Neural cell (in vitro differentiated cells): ENCODE results near the gene ABCC11. TPM values are rescaled to one million over a fixed set of nuclear protein-coding genes. Genes with fewer than 3 reads are reported as not detected.
"Not testable (repeated sequence)": the region's sequence is repeated elsewhere in the genome, so short reads cannot be mapped to it uniquely, and the experiment has no call there.

Source experiments
- H2AFZ ChIP-seq: fragments of 200-600, 300-800 bp; sonication (generic), shearing (Covaris generic); 2 replicates; pipeline ENCODE4 v1.6.0; 2014; ENCODE audit warnings: low read depth, mild to moderate bottlenecking, antibody characterized with exemption, low read length, moderate library complexity
- H3F3A ChIP-seq: fragments of 200-600 bp; shearing (Covaris generic); 2 replicates; pipeline ENCODE4 v1.6.1; 2016; ENCODE audit warnings: mild to moderate bottlenecking, moderate library complexity, mixed read lengths, antibody characterized with exemption, low read length; ENCODE audit not compliant: insufficient read depth, poor library complexity, severe bottlenecking
- H3K27ac ChIP-seq: fragments of 200-600, 300-800 bp; sonication (generic), shearing (Covaris generic); 2 replicates; pipeline ENCODE4 v1.5.1; 2014; ENCODE audit warnings: mild to moderate bottlenecking, low read length, moderate library complexity
- H3K27me3 ChIP-seq: fragments of 300-800, 200-600 bp; sonication (generic), shearing (Covaris generic); 2 replicates; pipeline ENCODE4 v1.6.0; 2014; ENCODE audit warnings: mild to moderate bottlenecking, low read depth, low read length, moderate library complexity; ENCODE audit not compliant: insufficient read depth
- H3K36me3 ChIP-seq: fragments of 300-800, 200-600 bp; sonication (generic), shearing (Covaris generic); 2 replicates; pipeline ENCODE4 v1.5.1; 2014; ENCODE audit warnings: mild to moderate bottlenecking, antibody characterized with exemption, low read length, moderate library complexity; ENCODE audit not compliant: insufficient read depth
- H3K4me2 ChIP-seq: fragments of 300-800, 200-600 bp; sonication (generic), shearing (Covaris generic); 2 replicates; pipeline ENCODE4 v1.6.0; 2014; ENCODE audit warnings: mild to moderate bottlenecking, low read length
- H3K4me3 ChIP-seq: fragments of 300-800, 200-600 bp; sonication (generic), shearing (Covaris generic); 2 replicates; pipeline ENCODE4 v1.5.1; 2014; ENCODE audit warnings: mild to moderate bottlenecking, low read length, moderate library complexity
- H3K79me2 ChIP-seq: fragments of 200-600 bp; shearing (Covaris generic); replicated peaks from 2 replicates; pipeline ENCODE4 v1.6.0; 2014; ENCODE audit warnings: mild to moderate bottlenecking, low read length, moderate library complexity; ENCODE audit not compliant: insufficient read depth
- H3K9ac ChIP-seq: fragments of 300-800, 200-600 bp; sonication (generic), shearing (Covaris generic); 2 replicates; pipeline ENCODE4 v1.6.1; 2016; ENCODE audit warnings: mild to moderate bottlenecking, low read length, mixed read lengths
- H3K9me2 ChIP-seq: fragments of 200-600 bp; shearing (Covaris generic); 2 replicates; pipeline ENCODE4 v1.6.1; 2016; ENCODE audit warnings: mild to moderate bottlenecking, low read length, mixed read lengths; ENCODE audit not compliant: insufficient read depth
- H3K9me3 ChIP-seq: fragments of 200-600, 300-800 bp; sonication (generic), shearing (Covaris generic); 2 replicates; pipeline ENCODE4 v1.6.1; 2016; ENCODE audit warnings: mild to moderate bottlenecking, mixed run types, low read length, moderate library complexity, mixed read lengths
- H4K20me1 ChIP-seq: fragments of 200-600 bp; shearing (Covaris generic); 2 replicates; pipeline ENCODE4 v1.6.1; 2016; ENCODE audit warnings: mild to moderate bottlenecking, mixed run types; ENCODE audit not compliant: insufficient read depth
- EP300 ChIP-seq: fragments of 450-650 bp; conservative IDR thresholded peaks from 2 replicates; pipeline ENCODE4 v1.6.1; 2014; ENCODE audit warnings: antibody characterized with exemption, mild to moderate bottlenecking, moderate library complexity; ENCODE audit not compliant: poor library complexity, severe bottlenecking
- EZH2 ChIP-seq: fragments of 200-600, 300-800 bp; shearing (Covaris generic), sonication (generic); IDR thresholded peaks from 2 replicates; pipeline ENCODE4 v1.6.1; 2014; ENCODE audit warnings: antibody characterized with exemption, low read length, borderline replicate concordance, mild to moderate bottlenecking; ENCODE audit not compliant: insufficient read depth, poor library complexity, severe bottlenecking
- MXI1 ChIP-seq: fragments of 450-650 bp; conservative IDR thresholded peaks from 2 replicates; pipeline ENCODE4 v1.6.1; 2014; ENCODE audit warnings: antibody characterized with exemption, mild to moderate bottlenecking; ENCODE audit not compliant: poor library complexity, severe bottlenecking
- POLR2AphosphoS5 ChIP-seq: IDR thresholded peaks from 2 replicates; pipeline ENCODE4 v1.6.1; 2012
- RAD21 ChIP-seq: fragments of 450-650 bp; conservative IDR thresholded peaks from 2 replicates; pipeline ENCODE4 v1.6.1; 2014; ENCODE audit warnings: antibody characterized with exemption, mild to moderate bottlenecking, moderate library complexity
- SMC3 ChIP-seq: fragments of 450-650 bp; conservative IDR thresholded peaks from 2 replicates; pipeline ENCODE4 v1.6.1; 2014; ENCODE audit warnings: antibody characterized with exemption, mild to moderate bottlenecking, moderate library complexity; ENCODE audit not compliant: poor library complexity
- TAF1 ChIP-seq: IDR thresholded peaks from 2 replicates; pipeline ENCODE4 v1.6.1; 2012; ENCODE audit warnings: low read depth
- polyA plus RNA-seq: library from polyadenylated mRNA; depleted of rRNA; stranded (reverse); fragments of >200 nt; gene quantifications from 2 replicates; pipeline ENCODE4 v1.2.3, GENCODE V29; 2014
- TF ChIP-seq, protein P1 (sequence below): fragments of 450-650 bp; IDR thresholded peaks from 2 replicates; pipeline ENCODE4 v1.5.1; 2014; ENCODE audit warnings: antibody characterized with exemption, mild to moderate bottlenecking, moderate library complexity; ENCODE audit not compliant: poor library complexity, severe bottlenecking
- TF ChIP-seq, protein P2 (sequence below): IDR thresholded peaks from 2 replicates; pipeline ENCODE4 v1.6.1; 2012; ENCODE audit warnings: borderline replicate concordance

Gene ABCC11
- polyA plus RNA-seq, 1 donor from 2014 or later = 0.14 TPM

DNA sequence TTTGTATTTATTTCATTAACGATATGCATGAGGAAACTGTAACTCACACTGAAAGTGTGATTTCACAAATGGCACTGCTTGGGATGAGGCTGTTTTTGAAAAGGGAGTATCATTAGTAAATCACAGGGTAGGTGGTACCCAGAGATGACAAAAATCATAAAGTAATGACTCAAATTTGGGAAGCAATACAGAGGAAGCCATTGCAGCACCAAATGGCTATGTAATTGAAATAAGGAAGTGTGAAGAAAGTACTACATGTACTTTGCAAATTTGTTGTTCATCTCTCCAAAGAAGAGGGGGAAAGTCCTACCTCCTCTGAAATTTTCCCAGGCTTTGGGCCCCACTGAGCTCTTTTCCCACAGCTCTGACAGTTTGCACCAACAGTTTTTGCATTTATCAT is 79.3 kb downstream of the ABCC11 start:
- no peak overlapping the region for H3K4me3 ChIP-seq
- H4K20me1 ChIP-seq = no peaks in the 10 kb centered on the region
- H3K79me2 ChIP-seq = no peaks in the 10 kb centered on the region
- no peaks in the 10 kb centered on the region for H3K9me3 ChIP-seq
- TF ChIP-seq RAD21 = no peak
- TF ChIP-seq, protein P1, sequence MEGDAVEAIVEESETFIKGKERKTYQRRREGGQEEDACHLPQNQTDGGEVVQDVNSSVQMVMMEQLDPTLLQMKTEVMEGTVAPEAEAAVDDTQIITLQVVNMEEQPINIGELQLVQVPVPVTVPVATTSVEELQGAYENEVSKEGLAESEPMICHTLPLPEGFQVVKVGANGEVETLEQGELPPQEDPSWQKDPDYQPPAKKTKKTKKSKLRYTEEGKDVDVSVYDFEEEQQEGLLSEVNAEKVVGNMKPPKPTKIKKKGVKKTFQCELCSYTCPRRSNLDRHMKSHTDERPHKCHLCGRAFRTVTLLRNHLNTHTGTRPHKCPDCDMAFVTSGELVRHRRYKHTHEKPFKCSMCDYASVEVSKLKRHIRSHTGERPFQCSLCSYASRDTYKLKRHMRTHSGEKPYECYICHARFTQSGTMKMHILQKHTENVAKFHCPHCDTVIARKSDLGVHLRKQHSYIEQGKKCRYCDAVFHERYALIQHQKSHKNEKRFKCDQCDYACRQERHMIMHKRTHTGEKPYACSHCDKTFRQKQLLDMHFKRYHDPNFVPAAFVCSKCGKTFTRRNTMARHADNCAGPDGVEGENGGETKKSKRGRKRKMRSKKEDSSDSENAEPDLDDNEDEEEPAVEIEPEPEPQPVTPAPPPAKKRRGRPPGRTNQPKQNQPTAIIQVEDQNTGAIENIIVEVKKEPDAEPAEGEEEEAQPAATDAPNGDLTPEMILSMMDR = no peak
- H2AFZ ChIP-seq = no peak overlapping the region
- H3K36me3 ChIP-seq = no peaks in the 10 kb centered on the region
- no peaks in the 10 kb centered on the region for H3K9me2 ChIP-seq
- no peak overlapping the region for H3K4me2 ChIP-seq
- H3F3A ChIP-seq = no peaks in the 10 kb centered on the region
- H3K27ac ChIP-seq = no peak overlapping the region
- no peak overlapping the region for H3K9ac ChIP-seq
- no peaks in the 10 kb centered on the region for H3K27me3 ChIP-seq

DNA sequence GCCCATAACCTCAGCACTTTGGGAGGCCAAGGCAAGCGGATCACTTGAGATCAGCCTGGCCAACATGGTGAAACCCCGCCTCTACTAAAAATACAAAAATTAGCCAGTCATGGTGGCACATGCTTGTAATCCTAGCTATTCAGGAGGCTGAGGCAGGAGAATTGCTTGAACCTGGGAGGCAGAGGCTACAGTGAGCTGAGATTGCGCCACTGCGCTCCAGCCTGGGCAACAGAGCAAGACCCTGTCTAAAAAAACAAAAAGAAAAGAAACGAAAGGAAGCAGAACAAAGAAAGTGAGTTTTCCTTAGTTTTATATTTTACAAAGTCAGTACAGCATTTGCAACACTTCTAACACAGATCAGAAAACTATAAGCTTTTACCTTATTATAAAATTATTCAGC is 80.7 kb downstream of the ABCC11 start:
- H3K9ac ChIP-seq, H3K36me3 ChIP-seq, H3K27ac ChIP-seq, H4K20me1 ChIP-seq, H3F3A ChIP-seq, H3K9me3 ChIP-seq, H3K27me3 ChIP-seq, H3K4me3 ChIP-seq, H3K4me2 ChIP-seq, H3K79me2 ChIP-seq, H3K9me2 ChIP-seq, H2AFZ ChIP-seq: not testable (repeated sequence)

DNA sequence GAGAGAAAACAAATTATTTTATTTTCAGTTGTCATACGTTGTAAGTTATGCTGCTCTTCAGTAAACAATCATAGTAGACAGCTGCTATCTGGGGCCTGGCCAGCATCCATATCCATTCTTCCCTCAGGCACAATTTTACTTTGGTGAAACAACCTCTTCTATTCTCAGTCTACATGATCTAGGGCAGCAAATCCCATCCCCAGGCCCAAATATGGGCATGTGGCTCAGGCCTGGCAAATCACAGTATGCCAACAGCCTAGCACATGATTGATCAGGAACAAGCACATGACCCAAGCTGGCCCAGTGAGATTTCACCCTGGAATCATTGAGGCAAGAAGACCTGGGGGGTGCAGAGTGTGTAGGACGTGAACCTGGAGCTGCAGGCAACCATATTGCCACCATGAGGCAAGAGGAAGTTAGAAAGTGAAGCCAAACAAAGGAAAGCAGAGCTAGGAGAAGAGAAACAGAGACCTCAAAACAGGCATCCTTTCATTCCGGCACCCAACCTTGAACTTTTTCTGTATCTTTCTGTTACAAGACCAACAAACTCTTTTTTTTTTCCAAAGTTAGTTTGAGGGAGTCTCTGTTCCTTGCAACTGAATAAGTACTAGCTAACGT is 81.3 kb downstream of the ABCC11 start:
- Histone ChIP-seq H3K27ac (no peak overlapping the region), H2AFZ (no peak overlapping the region), H3K9me2 (no peaks in the 10 kb centered on the region), H3K9ac (no peak overlapping the region), H3K4me3 (no peak overlapping the region), H4K20me1 (no peaks in the 10 kb centered on the region), H3K9me3 (no peaks in the 10 kb centered on the region), H3F3A (no peaks in the 10 kb centered on the region), H3K79me2 (no peaks in the 10 kb centered on the region), H3K4me2 (no peak overlapping the region), H3K27me3 (no peaks in the 10 kb centered on the region), H3K36me3 (no peaks in the 10 kb centered on the region)
- TF ChIP-seq EZH2 = no peak
- TF ChIP-seq EP300 = no peak
- TF ChIP-seq, protein P1 = no peak
- TF ChIP-seq, protein P2, sequence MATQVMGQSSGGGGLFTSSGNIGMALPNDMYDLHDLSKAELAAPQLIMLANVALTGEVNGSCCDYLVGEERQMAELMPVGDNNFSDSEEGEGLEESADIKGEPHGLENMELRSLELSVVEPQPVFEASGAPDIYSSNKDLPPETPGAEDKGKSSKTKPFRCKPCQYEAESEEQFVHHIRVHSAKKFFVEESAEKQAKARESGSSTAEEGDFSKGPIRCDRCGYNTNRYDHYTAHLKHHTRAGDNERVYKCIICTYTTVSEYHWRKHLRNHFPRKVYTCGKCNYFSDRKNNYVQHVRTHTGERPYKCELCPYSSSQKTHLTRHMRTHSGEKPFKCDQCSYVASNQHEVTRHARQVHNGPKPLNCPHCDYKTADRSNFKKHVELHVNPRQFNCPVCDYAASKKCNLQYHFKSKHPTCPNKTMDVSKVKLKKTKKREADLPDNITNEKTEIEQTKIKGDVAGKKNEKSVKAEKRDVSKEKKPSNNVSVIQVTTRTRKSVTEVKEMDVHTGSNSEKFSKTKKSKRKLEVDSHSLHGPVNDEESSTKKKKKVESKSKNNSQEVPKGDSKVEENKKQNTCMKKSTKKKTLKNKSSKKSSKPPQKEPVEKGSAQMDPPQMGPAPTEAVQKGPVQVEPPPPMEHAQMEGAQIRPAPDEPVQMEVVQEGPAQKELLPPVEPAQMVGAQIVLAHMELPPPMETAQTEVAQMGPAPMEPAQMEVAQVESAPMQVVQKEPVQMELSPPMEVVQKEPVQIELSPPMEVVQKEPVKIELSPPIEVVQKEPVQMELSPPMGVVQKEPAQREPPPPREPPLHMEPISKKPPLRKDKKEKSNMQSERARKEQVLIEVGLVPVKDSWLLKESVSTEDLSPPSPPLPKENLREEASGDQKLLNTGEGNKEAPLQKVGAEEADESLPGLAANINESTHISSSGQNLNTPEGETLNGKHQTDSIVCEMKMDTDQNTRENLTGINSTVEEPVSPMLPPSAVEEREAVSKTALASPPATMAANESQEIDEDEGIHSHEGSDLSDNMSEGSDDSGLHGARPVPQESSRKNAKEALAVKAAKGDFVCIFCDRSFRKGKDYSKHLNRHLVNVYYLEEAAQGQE = no peak
- TF ChIP-seq MXI1 = no peak
- TF ChIP-seq RAD21 = no peak
- TF ChIP-seq SMC3 = no peak
- no peak for TF ChIP-seq POLR2AphosphoS5
- TF ChIP-seq TAF1 = no peak
